OCI-LY3 (cell line): ENCODE results near the gene MT1HL1.

ENCODE experiments used
- CTCF ChIP-seq: fragments of 200-600, 300-600 bp; sonication (generic); IDR thresholded peaks from 2 replicates; pipeline ENCODE4 v1.5.1; 2014; ENCODE audit warnings: antibody characterized with exemption, low read length, low read depth
- EZH2phosphoT487 ChIP-seq: fragments of 200-600 bp; shearing (Covaris generic); IDR thresholded peaks from 2 replicates; pipeline ENCODE4 v1.6.1; 2018; ENCODE audit warnings: antibody characterized with exemption, mixed run types, low read depth

GRCh38 chr1:237025358-237026074 lies 21.3 kb upstream of the MT1HL1 start:
- TF ChIP-seq CTCF (no peak), EZH2phosphoT487 (no peak)
